ENCODE measurements around the gene HIPK1. TPM values are rescaled to one million over a fixed set of nuclear protein-coding genes. Genes with fewer than 3 reads are reported as not detected.

Gene HIPK1
- total and polyA plus RNA-seq, 2 of the 13 experiments (the other 11 are each of a cell fraction or from before 2014, with no cell fraction given) = 20.8 to 33.4 TPM

DNA sequence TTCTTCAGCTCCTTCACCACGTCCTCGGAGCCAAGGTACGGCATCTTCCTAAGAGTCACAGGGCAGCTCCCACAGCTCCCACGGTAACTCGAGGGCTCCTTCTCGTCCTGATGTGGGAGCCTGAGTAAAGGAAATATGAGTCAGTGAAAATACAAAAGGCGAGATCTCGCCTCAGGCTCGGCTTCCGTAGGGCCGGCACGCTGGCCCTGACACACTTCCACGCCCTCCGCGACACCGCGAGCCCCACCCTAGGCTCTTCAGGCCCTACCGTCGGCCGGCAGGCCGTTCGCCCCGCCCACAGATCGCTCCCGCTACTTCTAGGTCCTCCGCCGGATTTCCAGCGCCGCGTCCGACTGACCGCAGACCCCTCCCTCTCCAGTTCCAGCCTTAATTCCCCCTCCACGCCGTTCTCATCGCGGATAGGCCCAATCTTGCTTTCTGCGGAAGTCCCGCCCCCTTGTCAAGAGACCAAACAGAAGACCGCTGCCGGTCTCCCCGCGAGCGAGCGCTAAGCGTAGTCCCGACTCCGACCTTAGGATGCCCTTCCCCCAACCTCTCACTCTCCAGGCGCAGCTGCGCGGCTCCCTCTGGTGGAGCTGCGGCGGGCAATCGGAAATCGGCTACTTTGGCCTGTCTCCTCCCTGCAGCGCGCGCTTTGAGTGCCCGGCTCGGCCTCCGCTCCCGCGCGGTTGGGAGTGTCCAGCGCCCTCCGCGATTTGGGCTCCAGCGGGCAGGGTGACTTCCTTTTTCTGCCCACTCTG, 24.3 kb upstream of the HIPK1 start, which contains the start of the genes AP4B1 and DCLRE1B (continued):
- TF ChIP-seq, protein P1, sequence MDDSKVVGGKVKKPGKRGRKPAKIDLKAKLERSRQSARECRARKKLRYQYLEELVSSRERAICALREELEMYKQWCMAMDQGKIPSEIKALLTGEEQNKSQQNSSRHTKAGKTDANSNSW (CRISPR knock-in tag; IDR thresholded peaks at IDR 0.05; ENCODE audit: borderline replicate concordance) = no peak
- TF ChIP-seq NBN (conservative IDR thresholded peaks at IDR 0.05) (no peak), MXI1 (IDR thresholded peaks at IDR 0.05; ENCODE audit: borderline replicate concordance, low read depth, low read length) (peak; percentile 88; the same call in 2 of the 3 replicates), ELF1 (CRISPR knock-in tag; IDR thresholded peaks at IDR 0.05) (peak; percentile 94), ZZZ3 (CRISPR knock-in tag; IDR thresholded peaks at IDR 0.05; ENCODE audit: borderline replicate concordance) (no peak; the same call in 1 of the 2 replicates), ZNF792 (CRISPR knock-in tag; IDR thresholded peaks at IDR 0.05) (0 out of 2 replicates have a peak, but pooled peaks have one; percentile 63), ZNF878 (CRISPR knock-in tag; IDR thresholded peaks at IDR 0.05) (no peak), NAIF1 (CRISPR knock-in tag; IDR thresholded peaks at IDR 0.05; ENCODE audit: borderline replicate concordance) (peak; percentile 69; the same call in 1 of the 2 replicates), YY1 (IDR thresholded peaks at IDR 0.05; ENCODE audit: insufficient read depth, insufficient replicate concordance, low read depth, low read length) (peak; percentile 91), MEF2D (CRISPR knock-in tag; IDR thresholded peaks at IDR 0.05) (peak; percentile 83; the same call in 1 of the 2 replicates), POLR2G (IDR thresholded peaks at IDR 0.05; ENCODE audit: low read depth, low read length) (peak; percentile 77), GATA4 (IDR thresholded peaks at IDR 0.05; ENCODE audit: borderline replicate concordance, low read depth) (0 out of 2 replicates have a peak, but pooled peaks have one; percentile 9), ZNF780A (CRISPR knock-in tag; IDR thresholded peaks at IDR 0.05) (no peak), ZKSCAN1 (IDR thresholded peaks at IDR 0.05; ENCODE audit: low read length) (no peak), THAP11 (CRISPR knock-in tag; IDR thresholded peaks at IDR 0.05) (peak; percentile 92), ZNF383 (CRISPR knock-in tag; IDR thresholded peaks at IDR 0.05; ENCODE audit: borderline replicate concordance) (no peak), EEA1 (CRISPR knock-in tag; IDR thresholded peaks at IDR 0.05; ENCODE audit: borderline replicate concordance) (no peak), CENPX (CRISPR knock-in tag; IDR thresholded peaks at IDR 0.05) (no peak), ZSCAN21 (CRISPR knock-in tag; IDR thresholded peaks at IDR 0.05; ENCODE audit: borderline replicate concordance) (peak; percentile 86; the same call in 1 of the 2 replicates), ARNT (IDR thresholded peaks at IDR 0.05) (no peak), IRX3 (CRISPR knock-in tag; IDR thresholded peaks at IDR 0.05; ENCODE audit: borderline replicate concordance, low read depth) (no peak; the same call in 1 of the 2 replicates), MTF1 (CRISPR knock-in tag; IDR thresholded peaks at IDR 0.05) (no peak), TAF1 (CRISPR knock-in tag; IDR thresholded peaks at IDR 0.05) (peak; percentile 65; the same call in 1 of the 2 replicates)
- TF ChIP-seq, protein P2, sequence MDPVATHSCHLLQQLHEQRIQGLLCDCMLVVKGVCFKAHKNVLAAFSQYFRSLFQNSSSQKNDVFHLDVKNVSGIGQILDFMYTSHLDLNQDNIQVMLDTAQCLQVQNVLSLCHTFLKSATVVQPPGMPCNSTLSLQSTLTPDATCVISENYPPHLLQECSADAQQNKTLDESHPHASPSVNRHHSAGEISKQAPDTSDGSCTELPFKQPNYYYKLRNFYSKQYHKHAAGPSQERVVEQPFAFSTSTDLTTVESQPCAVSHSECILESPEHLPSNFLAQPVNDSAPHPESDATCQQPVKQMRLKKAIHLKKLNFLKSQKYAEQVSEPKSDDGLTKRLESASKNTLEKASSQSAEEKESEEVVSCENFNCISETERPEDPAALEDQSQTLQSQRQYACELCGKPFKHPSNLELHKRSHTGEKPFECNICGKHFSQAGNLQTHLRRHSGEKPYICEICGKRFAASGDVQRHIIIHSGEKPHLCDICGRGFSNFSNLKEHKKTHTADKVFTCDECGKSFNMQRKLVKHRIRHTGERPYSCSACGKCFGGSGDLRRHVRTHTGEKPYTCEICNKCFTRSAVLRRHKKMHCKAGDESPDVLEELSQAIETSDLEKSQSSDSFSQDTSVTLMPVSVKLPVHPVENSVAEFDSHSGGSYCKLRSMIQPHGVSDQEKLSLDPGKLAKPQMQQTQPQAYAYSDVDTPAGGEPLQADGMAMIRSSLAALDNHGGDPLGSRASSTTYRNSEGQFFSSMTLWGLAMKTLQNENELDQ (CRISPR knock-in tag; IDR thresholded peaks at IDR 0.05; ENCODE audit: borderline replicate concordance) = no peak
- TF ChIP-seq, protein P3, sequence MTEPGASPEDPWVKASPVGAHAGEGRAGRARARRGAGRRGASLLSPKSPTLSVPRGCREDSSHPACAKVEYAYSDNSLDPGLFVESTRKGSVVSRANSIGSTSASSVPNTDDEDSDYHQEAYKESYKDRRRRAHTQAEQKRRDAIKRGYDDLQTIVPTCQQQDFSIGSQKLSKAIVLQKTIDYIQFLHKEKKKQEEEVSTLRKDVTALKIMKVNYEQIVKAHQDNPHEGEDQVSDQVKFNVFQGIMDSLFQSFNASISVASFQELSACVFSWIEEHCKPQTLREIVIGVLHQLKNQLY (CRISPR knock-in tag; IDR thresholded peaks at IDR 0.05) = peak; percentile 13; the same call in 1 of the 2 replicates
- TF ChIP-seq, protein P4, sequence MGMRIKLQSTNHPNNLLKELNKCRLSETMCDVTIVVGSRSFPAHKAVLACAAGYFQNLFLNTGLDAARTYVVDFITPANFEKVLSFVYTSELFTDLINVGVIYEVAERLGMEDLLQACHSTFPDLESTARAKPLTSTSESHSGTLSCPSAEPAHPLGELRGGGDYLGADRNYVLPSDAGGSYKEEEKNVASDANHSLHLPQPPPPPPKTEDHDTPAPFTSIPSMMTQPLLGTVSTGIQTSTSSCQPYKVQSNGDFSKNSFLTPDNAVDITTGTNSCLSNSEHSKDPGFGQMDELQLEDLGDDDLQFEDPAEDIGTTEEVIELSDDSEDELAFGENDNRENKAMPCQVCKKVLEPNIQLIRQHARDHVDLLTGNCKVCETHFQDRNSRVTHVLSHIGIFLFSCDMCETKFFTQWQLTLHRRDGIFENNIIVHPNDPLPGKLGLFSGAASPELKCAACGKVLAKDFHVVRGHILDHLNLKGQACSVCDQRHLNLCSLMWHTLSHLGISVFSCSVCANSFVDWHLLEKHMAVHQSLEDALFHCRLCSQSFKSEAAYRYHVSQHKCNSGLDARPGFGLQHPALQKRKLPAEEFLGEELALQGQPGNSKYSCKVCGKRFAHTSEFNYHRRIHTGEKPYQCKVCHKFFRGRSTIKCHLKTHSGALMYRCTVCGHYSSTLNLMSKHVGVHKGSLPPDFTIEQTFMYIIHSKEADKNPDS (CRISPR knock-in tag; IDR thresholded peaks at IDR 0.05) = no peak
